H1 (cell line): Measurements from ENCODE around the gene RALGAPB. TPM values are rescaled to one million over a fixed set of nuclear protein-coding genes. Genes with fewer than 3 reads are reported as not detected.

ENCODE experiments used
- CHD7 ChIP-seq: fragments of 300-600 bp; sonication (generic); IDR thresholded peaks from 2 replicates; pipeline ENCODE4 v1.7.1; 2012; ENCODE audit warnings: low read length, moderate library complexity, mild to moderate bottlenecking, inconsistent platforms; ENCODE audit not compliant: insufficient replicate concordance
- CTBP2 ChIP-seq: IDR thresholded peaks from 2 replicates; pipeline ENCODE4 v1.7.0; 2011; ENCODE audit warnings: borderline replicate concordance, mild to moderate bottlenecking, moderate library complexity, mixed read lengths, low read length; ENCODE audit not compliant: insufficient read depth, insufficient read length
- GABPA ChIP-seq: IDR thresholded peaks from 2 replicates; pipeline ENCODE4 v1.6.1; 2011; ENCODE audit warnings: mild to moderate bottlenecking, low read length, moderate library complexity, borderline replicate concordance; ENCODE audit not compliant: insufficient read depth
- NRF1 ChIP-seq: IDR thresholded peaks from 2 replicates; pipeline ENCODE4 v1.6.1; 2011; ENCODE audit warnings: mild to moderate bottlenecking, low read depth, low read length, improper control_type of control experiment
- RAD21 ChIP-seq, 2 experiments: IDR thresholded peaks in 1 of 2; conservative IDR thresholded peaks in 1 of 2; 2 replicates each; pipeline ENCODE4 v1.6.1; 2011; ENCODE audit warnings: low read depth in 2 of 2, low read length in 2 of 2, improper control_type of control experiment in 1 of 2, inconsistent platforms in 1 of 2, mild to moderate bottlenecking in 1 of 2, moderate library complexity in 1 of 2
- RBBP5 ChIP-seq: IDR thresholded peaks from 2 replicates; pipeline ENCODE4 v1.7.1; 2012; ENCODE audit warnings: low read depth, mild to moderate bottlenecking, inconsistent platforms, low read length, moderate library complexity, borderline replicate concordance
- SAP30 ChIP-seq: fragments of 300-600 bp; sonication (generic); IDR thresholded peaks from 2 replicates; pipeline ENCODE4 v1.7.1; 2012; ENCODE audit warnings: low read length, moderate library complexity, mild to moderate bottlenecking, inconsistent platforms; ENCODE audit not compliant: insufficient read depth, insufficient replicate concordance
- polyA plus RNA-seq, 7 experiments: library from polyadenylated mRNA; depleted of rRNA in 3 of 7; stranded (reverse) in 5 of 7; unstranded in 2 of 7; fragments of >200 nt in 5 of 7; fragments of 200-250 nt in 2 of 7; gene quantifications; 1 replicate in 5 of 7; 2 replicates in 1 of 7; 4 replicates in 1 of 7; pipeline versions ENCODE4 v1.2.1 to v1.2.3, GENCODE V29; 2011 to 2013; ENCODE audit warnings: missing spikeins in 2 of 7, mixed read lengths in 2 of 7
- total RNA-seq: library from RNA; stranded (reverse); fragmentation: NEBNext Ultra II Directional; extraction: Animal tissue kit (Norgen Biotek cat#: 25700); gene quantifications from 2 replicates; pipeline ENCODE4 v1.2.1, GENCODE V29; 2021

RALGAPB gene
- total and polyA plus RNA-seq, 2 of the 8 experiments (the other 6 are each of a cell fraction or from before 2014, with no cell fraction given) = 10.6 to 35.1 TPM

DNA sequence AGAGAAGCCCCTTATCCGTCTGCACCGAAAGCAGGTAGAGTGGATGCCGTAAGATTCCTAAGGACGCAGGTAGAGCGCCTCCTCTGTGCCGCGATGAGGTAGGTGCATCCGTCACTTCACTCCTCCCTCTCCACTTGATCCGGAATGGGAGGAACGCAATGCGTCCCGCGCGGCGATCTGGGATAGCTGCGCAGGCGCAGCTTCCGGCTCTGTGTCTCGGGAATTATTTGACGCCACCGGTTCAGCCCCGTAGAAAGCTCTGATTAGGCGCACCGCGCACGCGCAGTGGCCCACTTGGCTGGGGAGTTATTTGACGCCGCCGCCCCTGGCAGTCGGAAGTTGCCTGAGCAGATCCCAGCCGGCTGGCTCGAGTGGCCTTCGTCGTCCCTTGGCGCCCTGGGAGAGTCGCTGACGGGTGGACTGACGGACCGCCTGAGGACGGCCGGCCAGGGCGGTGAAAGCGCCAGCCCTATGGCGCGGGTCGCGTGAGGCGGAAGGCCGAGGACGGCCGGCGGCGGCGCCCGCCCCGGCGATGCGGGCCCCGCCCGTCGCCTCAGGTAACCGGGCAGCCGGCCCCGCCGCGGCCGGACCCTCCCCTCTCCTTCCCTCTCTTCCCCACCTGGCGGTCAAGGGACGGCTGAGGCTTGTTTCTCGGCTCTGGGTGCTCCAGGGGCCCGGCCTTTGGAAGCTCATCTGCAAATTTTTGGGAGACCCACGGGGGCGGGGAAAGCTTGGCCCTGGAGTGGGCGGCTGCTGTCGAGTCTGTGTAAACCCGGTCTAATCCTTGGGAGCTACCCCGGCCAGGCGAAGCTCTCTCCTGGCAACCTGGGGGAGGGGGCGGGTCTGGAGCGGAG lies at the start of gene RALGAPB (continued):
- no peak for TF ChIP-seq CHD7
- TF ChIP-seq RAD21 (IDR thresholded peaks at IDR 0.05 in 1 of 2, conservative IDR thresholded peaks at IDR 0.05 in 1 of 2; ENCODE audit: low read depth in 2 of 2, low read length in 2 of 2) = peak in 1 of 2 experiments; percentile 9; a peak in 1 of 4 replicates
- peak; percentile 100 for TF ChIP-seq NRF1
- TF ChIP-seq CTBP2 = no peak
- TF ChIP-seq GABPA = peak; percentile 73; the same call in 1 of the 2 replicates
- peak; percentile 76; the same call in 1 of the 2 replicates for TF ChIP-seq RBBP5
- TF ChIP-seq SAP30 = peak; percentile 49
